Middle frontal gyrus (tissue), 1 donor: ENCODE measurements around the gene MRPS34.

Source experiments
- DNase-seq: peaks from one replicate; pipeline ENCODE4 v3.0.0-alpha.2; 2015; ENCODE audit warnings: low spot score; ENCODE audit errors: extremely low spot score

MRPS34 gene

DNA sequence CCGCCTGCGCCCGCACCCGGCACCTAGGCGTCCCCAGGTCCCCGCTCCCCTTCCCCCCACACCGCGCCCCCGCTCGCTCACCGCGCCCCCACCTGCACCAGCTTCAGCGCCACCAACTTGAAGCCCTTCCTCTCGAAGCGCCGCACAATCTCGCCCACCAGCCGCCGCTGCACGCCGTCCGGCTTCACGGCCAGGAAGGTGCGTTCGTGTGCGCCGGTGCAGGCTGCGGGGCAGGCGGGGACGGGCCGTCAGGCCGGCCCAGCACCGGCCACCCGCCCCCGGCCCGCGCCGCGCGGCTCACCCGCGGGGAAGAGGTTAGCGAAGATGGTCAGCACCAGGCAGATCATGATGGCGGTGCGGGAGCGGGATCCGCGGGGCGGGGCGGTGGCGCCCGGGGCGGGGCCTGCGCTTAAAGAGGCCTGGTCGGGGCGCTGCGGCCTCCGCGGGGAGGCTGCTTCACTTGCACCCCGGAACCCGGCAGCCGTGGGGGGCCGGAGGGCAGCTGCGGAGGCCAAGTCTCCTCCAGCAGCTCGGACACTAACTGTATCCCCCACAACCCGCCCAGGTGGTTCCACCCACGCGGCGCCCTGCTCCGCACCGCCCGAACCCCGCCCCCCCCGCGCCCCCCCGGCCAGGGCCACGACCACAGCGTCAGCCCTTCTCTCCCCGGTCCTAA lies 1.6 kb downstream of the MRPS34 start, which contains the start of gene NME3:
Gene NME3 (minus strand): TSS at position 356 of the 676 bp plus-strand sequence. CDS start 9 bp downstream, at position 347.
- DNase-seq = no peak

DNA sequence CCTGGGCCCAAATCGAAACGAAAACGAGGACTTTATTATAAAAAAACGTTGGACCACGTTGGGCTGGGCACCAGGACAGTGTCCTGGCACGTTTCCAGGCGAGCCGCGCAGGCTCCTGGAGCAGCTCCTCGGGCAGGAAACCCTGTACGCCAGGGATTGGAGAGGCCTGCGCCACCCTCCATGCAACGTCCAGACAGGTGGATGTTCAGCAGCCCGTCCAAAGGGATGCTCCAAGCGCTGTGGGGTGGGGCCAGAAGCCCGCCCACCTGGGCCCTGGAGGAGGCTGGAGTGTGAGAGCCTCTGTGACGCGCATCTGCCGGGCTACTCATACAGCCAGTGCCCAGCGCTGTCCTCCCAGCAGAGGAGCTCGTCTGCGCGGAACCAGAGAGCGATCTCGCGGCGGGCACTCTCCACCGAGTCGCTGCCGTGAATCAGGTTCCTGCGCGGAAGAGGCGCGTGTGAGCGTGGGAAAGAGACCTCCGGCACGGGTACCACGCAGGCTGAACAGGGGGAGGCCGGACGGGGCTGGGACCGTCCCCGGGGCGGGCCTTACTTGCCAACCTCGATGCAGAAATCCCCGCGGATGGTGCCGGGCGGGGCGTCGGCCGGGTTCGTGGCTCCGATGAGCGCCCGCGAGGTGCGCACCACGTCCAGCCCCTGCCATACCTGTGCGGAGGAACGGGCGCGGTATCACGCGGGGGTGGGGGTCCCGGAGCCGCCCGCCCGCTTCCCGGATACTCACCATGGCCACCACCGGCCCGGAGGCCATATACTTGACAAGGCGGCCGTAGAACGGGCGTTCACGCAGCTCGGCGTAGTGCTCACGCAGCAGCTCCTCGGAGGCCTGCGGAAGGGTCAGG lies 2.4 kb downstream of the MRPS34 start:
- DNase-seq = peak; percentile 59

GRCh38 chr16:1769402-1770300 lies 3.3 kb downstream of the MRPS34 start:
- no peak for DNase-seq

GRCh38 chr16:1768767-1769401 lies 4.0 kb downstream of the MRPS34 start:
- no peak for DNase-seq

- no peak for DNase-seq
Observed at GRCh38 chr16:1768061-1768766, 4.7 kb downstream of the MRPS34 start.

GRCh38 chr16:1767116-1767994 lies 5.6 kb downstream of the MRPS34 start:
- DNase-seq = no peak

DNA sequence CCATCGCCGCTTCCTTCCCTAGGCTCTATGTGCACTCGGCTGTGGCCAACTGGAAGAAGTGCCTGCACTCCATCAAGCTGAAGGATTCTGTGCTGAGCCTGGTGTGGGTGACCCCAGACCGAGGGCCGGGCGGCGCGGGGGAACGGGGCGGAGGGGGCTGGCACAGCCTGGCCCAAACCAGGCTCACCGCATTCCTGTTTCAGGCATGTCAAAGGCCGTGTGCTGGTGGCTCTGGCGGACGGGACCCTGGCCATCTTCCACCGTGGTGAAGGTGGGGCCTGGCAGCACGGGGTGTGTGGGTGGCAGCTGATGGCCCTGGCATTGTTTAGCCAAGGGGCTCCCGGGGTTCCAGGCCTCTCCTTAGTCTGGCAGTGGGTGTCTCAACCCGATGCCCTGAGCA lies 6.2 kb downstream of the MRPS34 start:
- DNase-seq = no peak

DNA sequence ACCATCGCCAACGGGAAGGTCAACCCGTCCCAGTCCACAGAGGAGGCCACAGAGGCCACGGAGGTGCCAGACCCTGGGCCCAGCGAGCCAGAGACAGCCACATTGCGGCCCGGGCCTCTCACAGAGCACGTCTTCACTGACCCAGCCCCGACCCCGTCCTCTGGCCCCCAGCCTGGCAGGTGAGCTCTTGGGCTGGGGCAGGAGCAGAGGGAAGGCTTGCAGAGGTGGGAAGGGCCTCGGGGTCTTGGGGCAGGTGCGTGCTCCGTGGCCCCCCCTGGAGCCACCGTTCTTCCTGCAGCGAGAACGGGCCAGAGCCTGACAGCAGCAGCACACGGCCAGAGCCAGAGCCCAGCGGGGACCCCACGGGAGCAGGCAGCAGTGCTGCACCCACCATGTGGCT lies 6.7 kb downstream of the MRPS34 start:
- DNase-seq = no peak

- no peak for DNase-seq
Observed at GRCh38 chr16:1765826-1766225, 7.1 kb downstream of the MRPS34 start.

- no peak for DNase-seq
Observed at GRCh38 chr16:1764971-1765370, 8.0 kb downstream of the MRPS34 start.

DNA sequence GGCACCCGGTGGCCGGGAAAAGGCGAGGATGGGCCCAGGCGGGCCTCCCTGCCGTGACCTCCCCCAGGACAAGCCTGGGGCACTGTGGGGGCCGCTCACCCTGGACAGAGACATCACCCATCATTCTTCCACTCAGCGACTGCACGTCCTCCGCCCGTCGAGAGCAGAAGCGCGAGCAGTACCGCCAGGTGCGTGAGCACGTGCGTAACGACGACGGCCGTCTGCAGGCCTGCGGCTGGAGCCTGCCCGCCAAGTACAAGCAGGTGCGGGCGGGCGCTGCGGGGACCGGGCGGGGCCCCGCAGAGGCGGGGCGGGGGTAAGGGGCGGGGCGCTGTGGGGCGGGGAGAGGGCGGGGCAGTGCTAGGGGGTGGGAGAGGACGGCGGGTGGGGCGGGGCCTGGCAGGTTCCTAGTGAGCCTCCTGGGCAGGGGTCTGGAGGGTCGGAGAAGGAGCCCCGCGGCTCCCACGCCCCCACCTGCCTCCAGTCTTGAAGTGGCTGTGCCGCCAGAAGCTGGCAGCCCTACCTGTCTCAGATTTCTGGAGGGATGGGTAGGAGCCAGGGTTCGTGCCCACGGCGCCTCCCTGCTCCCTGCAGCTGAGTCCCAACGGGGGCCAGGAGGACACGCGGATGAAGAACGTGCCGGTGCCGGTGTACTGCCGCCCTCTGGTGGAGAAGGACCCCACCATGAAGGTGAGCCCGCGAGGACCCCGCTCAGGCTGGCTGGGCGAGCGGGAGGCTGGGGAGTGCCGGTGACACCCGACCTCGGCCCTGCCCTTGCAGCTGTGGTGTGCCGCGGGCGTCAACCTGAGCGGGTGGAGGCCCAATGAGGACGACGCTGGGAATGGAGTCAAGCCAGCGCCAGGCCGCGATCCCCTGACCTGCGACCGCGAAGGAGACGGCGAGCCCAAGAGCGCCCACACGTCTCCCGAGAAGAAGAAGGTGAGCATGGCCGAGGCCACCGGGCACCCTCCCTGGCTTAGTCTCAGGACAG lies 9.1 kb downstream of the MRPS34 start:
- no peak for DNase-seq

GRCh38 chr16:1762879-1763520 lies 9.9 kb downstream of the MRPS34 start:
- no peak for DNase-seq

DNA sequence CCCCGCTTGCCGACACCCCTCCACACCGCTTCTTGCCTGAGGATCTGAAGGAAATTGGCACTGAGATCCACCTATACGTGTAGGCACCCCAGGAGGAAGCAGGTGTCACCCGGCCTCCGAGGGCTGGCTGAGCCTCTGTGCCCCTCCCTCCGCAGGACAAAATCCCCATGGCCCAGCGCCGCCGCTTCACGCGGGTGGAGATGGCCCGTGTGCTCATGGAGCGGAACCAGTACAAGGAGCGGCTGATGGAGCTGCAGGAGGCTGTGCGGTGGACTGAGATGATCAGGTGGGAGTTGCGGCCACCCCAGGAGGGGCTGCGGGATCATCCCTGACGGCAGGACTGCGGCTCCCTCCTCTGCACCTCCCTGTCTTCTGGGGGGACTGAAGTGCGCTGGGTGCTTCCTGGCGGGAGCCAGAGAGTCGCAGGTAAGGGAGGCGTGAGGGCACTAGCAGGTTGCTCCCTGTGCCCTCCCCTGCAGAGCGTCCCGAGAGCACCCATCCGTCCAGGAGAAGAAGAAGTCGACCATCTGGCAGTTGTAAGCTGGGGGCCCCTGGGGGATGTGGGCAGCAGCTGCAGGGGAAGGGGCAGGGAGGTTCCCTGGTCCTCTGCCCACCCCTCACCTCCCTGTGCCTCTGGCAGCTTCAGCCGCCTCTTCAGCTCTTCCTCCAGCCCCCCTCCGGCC lies 10.6 kb downstream of the MRPS34 start:
- no peak for DNase-seq

GRCh38 chr16:1761751-1762150 lies 11.2 kb downstream of the MRPS34 start:
- DNase-seq = no peak

DNA sequence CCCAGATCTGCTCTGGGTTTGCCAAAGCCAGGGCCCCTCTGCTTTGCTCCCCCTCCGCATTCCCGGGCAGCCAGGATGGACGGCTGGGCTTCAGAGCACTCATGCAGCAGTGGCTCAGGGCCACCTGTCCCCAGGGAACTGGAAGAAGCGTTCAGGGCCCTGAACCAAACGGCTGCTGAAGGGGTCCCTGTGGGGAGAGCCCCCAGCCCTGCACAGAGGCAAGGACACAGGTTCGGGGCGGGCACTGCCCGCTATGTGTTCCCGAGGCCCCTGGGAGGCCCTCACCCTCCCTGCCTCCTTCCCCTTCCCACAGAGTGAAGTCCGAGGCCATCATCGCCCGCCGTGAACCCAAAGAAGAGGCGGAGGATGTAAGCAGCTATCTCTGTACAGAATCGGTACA lies 12.0 kb downstream of the MRPS34 start:
- DNase-seq = no peak

DNA sequence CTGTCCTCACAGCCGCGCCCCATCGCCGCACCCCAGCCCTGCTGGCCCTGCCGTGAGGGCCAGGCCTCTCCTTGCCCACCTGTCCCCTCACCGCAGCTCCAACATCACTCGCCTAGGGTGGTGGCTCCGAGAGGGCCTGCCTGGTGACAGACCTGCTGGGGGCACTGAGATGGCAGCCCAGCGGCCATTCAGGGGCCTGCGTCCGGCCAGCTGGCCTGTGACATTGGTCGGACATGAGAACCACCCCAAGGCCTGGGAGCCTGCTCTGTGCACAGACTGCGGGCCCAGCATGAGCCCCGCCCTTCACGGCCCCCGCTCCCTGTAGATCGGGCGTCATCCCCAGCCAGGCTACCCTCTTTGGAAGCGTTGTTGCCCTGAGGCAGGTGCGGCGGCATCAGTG lies 13.4 kb downstream of the MRPS34 start:
- no peak for DNase-seq

GRCh38 chr16:1758923-1759322 lies 14.0 kb downstream of the MRPS34 start:
- no peak for DNase-seq
